GM03348 (cell line): Measurements from ENCODE around the gene ACSL6.

Source experiments
- DNase-seq: peaks from one replicate; pipeline ENCODE4 v3.0.0; 2012; ENCODE audit warnings: low spot score

The ACSL6 gene

GRCh38 chr5:132011622-132012343 is at the start of gene ACSL6:
Gene ACSL6 (minus strand): TSS chr5:132011658. CDS start chr5:132011553, 105 bp downstream.
- peak; percentile 61 for DNase-seq

GRCh38 chr5:132060501-132061161 is 49.2 kb upstream of the ACSL6 start, which contains the start of gene IL3:
Gene IL3 (plus strand): TSS chr5:132060655. CDS start chr5:132060707, 52 bp downstream.
- no peak for DNase-seq

GRCh38 chr5:132059696-132060500 is 48.4 kb upstream of the ACSL6 start:
- no peak for DNase-seq

- no peak for DNase-seq
Measured at GRCh38 chr5:132059043-132059695, 47.7 kb upstream of the ACSL6 start.

GRCh38 chr5:132058646-132059042 is 47.2 kb upstream of the ACSL6 start:
- no peak for DNase-seq

GRCh38 chr5:132057498-132058255 is 46.2 kb upstream of the ACSL6 start:
- DNase-seq, result no peak

GRCh38 chr5:132056610-132057497 is 45.4 kb upstream of the ACSL6 start:
- no peak for DNase-seq

GRCh38 chr5:132055808-132056609 is 44.6 kb upstream of the ACSL6 start:
- DNase-seq, result no peak

GRCh38 chr5:132055441-132055807 is 44.0 kb upstream of the ACSL6 start:
- DNase-seq, result no peak

GRCh38 chr5:132054697-132055440 is 43.4 kb upstream of the ACSL6 start:
- DNase-seq, result no peak

- no peak for DNase-seq
Measured at GRCh38 chr5:132054031-132054696, 42.7 kb upstream of the ACSL6 start.

GRCh38 chr5:132053483-132053882 is 42.0 kb upstream of the ACSL6 start:
- no peak for DNase-seq

- no peak for DNase-seq
Measured at GRCh38 chr5:132052520-132052919, 41.1 kb upstream of the ACSL6 start.

GRCh38 chr5:132050661-132051552 is 39.4 kb upstream of the ACSL6 start:
- no peak for DNase-seq

GRCh38 chr5:132050136-132050535 is 38.7 kb upstream of the ACSL6 start:
- DNase-seq, result no peak

GRCh38 chr5:132049559-132049958 is 38.1 kb upstream of the ACSL6 start:
- DNase-seq, result no peak

- DNase-seq, result no peak
Measured at GRCh38 chr5:132049093-132049492, 37.6 kb upstream of the ACSL6 start.
